HG03045 (cell line): ENCODE data around the gene POLN.

Source experiments
- ATAC-seq: cut with Tn5 transposase; IDR thresholded peaks from one replicate; pipeline ENCODE4 v1.9.1; 2021; ENCODE audit warnings: mild to moderate bottlenecking, moderate library complexity; ENCODE audit not compliant: unreplicated experiment

Gene POLN

DNA sequence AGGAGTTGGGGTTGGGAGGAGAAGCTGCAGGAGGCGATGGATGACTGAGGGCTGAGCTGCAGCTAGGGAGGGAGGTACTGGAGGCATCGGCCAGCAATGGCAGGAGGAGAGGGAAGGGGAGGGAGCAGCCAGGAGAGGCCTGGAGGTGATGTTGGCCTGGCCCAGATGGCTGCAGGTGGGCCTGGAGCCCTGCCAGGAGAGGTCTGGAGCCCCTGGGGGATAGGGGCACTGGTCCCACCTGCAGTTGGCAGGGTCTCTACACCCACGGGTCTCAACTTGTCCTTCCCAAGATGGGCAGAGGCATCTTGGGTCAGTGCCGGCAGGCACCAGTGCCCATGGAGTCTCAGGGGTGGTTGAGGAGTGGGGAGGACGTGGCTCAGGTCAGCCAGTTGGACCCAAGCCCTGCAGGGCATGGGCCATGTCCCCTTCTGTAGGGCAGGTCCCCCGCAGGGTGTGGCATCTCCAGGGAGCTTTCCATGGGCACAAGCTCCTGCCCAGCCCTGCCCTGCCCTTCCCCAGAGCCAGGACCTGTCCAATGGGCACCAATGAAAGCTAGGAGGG, 22.6 kb upstream of the POLN start:
- ATAC-seq = no peak

DNA sequence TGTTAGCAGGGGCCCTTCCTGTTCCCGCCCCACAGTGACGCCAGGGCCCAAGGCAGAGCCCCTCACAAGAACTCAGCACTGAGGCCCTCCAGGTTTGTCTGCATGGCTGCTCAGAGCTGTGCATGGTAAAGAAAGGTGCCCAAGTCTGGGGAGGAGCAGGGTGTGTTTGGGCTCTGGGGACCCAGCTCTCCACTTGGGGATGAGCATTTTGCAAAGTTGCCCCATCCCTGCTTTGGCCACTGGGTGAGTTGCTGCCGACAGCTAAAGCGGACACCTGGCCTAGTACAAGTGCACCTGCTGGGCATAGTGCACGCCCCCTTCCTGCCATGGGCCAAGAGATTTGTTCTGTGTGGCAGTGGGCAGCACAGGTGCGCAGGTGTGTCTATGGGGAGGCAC, 22.0 kb upstream of the POLN start:
- no peak for ATAC-seq

DNA sequence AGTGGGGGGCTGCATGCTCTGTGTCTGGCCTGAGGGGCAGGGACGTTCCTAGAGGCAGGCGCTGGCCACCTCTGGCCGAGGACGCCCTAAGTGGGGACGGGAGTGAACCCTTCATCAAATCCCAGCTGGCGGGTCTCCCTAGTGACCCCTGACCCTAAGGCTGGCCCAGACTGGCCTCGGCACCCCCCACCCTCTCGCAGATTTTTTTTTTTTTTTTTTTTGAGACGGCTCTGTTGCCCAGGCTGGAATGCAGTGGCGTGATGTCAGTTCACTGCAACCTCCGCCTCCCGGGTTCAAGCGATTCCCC, 21.0 kb upstream of the POLN start:
- no peak for ATAC-seq

DNA sequence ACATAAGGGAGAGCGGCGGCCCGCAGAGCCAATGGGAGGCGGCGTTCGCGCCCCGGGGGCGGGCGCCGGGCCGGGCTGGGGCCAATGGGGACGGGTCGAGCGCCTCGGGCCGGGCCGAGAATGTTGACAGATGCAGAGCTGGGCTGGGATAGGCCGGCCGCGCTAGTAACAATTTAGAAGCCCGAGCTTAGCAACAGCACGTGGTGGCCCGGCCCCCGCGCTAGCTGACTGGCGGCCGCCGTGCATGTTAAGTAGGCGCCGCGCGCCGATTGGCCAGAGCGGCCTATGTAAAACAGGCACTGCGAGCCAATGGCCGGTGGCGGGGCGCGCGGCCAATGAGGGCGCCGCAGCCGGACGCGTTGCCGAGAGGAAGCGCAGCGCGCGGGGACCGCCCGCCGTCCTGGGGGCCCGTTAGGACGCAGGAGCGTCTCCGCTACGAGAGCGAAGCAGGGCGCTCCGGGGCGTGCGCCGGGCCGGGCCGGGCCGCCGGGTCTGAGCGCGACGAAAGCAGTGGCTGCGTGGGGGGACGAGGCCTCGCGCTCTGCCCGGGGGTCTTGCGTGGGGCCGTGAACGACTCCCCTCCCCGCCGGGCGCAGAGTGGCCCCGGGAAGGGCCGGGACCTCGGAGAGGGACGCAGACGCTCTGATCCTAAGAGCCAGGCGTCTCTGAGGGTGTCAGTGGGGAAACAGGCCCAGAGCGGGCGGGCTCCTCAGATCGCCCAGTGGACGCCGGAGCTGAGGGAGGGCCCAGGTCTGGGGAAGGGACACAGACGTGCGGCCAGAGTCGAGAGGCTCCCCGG, 20.4 kb upstream of the POLN start:
- peak; percentile 90 for ATAC-seq

DNA sequence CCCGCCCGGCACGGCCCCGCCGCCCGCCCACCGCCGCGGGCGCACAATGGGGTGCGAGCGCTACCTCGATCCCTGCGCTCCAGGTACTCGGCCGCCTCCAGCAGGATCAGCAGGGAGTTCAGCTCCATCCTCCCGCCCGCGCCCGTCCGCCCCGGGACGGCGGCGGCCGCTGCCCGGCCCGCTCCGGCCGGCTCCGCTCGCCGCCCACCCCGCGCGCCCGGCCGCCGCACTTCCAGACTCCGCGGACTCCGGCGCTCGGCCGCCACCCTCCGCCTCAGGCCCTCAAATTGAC, 19.9 kb upstream of the POLN start, which contains the start of gene MXD4:
Gene MXD4, minus strand, starts transcription at position 257 of the 292 bp plus-strand sequence. Its CDS starts 129 bp downstream, at position 128.
- ATAC-seq = peak; percentile 1

DNA sequence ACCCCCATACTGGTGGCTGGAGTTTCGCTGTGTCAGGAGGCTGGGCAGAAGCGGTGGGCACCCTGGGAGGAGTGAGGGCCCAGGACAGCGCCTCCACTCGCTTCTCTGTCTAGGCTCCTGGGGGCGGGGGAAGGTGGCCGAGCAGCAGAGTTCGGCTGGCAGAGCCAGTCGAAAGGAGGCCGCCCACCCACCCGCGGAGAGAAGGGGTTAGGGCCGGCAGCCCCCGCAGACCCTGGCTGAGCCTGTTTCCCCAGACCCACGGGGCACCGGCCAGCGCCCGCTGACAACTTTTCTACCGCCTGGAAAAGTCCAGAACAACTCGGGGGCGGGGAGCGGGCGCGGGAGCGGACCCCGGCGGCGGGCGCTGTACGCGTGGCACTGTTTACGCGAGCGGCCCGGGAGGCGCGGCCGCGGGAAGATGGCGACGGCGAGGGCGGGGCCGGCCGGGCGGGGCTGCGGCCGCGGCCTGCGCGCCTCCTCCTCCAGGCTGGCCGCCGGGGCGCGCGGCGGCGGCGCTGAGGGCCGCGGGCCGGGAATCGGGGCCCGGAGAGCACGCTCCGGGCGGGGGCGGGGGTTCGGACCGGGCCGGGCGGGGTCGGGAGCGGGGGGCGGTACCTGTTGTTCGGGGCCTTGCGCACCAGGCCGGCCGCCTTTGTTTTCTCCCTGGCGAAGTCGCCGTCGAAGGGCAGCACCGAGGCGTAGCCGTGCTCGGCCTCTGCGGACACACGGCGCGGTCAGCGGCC, 19.4 kb upstream of the POLN start:
- ATAC-seq = peak; percentile 22

DNA sequence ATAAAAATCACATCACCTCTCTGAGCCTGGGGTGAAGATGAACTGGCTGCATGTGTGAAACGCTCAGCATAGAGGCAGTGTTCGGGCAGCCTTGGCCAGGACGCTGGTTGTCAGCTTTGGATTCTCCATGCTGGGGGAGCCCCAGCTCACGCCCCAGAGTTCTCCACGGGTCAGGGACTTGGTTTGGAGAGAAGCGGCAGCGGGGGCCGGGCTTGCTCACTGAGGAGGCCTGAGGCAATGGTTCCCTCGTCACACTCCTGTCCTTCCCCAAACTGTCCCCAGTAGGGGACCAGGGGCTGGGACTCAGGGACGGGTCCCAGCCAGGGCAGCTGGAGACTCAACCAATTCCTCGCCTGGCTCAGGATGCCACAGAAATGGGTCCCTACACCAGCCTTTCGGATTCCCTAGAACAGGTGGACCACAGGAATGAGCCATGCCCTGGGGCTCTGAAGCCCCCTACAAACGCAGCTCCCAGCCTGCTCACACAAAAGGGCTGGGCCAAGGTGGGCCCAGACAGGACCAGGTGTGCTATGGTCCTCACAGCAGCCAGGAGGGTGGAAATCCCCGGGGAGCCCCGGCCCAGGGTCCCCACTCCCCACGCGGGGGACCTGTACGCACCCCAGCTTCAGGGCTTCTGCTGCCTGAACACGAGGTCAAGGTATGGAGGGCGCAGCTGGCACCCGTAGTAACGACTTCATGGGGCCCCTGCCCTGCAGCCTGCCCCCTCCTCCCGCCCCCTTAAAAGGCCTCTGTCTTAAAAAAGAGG, 18.6 kb upstream of the POLN start:
- no peak for ATAC-seq

DNA sequence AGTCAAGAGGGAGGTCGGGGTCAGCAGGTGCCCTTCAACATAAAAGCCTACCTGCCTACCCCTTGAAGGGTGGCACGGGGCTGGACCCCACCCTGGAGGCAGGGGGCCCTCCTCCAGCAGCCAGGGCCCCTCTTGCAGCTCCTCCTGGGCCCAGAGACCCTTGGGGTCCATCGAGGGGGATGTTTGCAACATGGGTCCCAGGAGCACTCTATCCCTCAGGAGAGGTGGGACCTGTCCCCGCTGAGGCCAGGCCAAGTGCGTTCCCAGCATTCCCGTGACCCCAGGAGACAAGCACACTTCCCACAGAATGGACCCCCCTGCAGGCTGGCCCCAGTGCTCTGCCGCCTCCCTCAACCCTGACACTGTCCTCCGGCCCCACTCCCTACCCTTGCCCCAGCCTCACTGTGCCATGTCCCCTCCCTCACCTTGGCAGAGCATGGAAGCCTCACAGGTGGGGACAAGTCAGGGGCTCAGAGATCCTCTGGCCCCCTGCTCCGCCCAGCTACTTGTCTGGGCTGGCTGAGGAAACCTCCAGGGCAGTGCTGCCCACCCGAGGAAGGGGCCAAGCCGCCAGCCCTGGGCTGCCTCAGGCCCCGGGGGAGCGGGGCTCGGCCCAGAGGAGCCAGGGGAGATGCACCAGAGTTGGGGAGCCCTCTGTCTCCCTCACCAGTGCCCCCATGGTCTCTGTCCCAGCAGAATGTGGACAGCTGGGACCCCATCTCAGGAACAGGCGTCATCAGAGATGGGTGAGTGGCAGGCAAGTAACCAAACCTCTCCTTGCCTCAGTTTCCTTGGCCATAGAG, 17.8 kb upstream of the POLN start:
- no peak for ATAC-seq

DNA sequence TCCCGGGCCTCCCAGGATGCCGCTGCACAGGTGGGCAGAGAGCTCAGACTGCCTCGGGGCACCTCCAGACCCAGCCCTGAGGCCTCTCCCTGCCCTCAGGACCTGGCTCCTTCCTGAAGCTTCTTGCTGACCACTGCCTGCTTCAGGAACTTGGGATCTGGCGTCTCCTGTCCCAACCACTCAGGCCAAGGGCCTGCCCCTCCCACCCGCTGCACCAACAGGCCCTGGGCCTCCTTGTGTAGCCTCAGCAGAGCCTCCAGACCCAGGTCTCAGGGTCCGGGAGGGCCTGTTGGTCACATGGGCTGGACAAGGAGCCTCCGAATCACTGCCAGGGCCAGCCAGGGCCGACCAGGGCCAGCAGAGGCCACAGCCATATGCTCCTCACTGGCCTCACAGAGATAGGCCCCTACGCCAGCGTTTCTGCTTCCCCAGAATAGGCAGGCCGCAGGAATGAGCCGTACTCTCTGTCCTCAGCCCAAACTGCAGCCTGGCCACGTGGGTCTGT, 17.2 kb upstream of the POLN start:
- no peak for ATAC-seq

DNA sequence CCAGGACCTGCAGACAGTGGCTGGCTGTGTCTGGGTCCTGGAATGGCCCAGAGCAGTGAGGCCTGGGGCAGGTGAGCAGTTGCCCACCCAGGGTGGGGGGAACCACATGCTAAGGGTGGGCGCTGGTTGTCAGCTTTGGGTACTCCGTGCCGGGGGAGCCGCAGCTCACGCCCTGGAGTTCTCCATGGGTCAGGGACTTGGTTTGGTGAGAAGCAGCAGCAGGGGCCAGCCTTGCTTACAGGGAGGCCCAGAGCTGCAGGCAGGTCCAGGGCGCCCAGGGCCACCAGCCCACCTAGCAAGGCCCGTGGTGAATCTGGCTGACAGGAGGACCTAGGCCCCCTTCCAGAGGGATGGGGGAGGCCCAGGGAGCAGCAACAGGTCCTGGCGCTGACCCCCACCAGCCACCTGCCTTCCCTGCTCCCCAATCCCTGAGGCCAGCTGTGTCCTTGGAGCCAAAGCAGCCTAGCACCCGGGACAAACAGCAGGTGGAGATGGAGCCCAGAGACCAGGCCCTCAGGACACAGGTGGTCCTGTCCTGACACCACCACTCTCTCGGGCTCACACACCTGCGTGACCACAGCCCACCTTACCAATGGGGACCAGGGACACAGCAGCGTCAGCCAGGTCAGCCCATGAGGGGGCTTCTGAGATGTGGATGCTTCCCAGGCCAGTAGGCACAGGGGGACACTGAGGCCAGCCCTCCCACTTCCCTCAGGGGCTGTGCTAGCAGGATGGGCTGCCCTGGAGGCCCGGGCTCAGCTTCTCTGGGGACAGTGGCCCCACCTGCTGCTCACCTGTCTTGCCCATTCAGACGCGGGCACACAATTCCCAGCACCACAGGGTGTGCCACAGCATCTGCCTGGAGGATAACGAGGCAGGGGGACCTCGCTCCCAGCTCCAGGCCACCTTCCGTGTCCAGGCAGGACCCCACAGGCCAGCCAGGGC, 16.4 kb upstream of the POLN start:
- ATAC-seq = no peak

DNA sequence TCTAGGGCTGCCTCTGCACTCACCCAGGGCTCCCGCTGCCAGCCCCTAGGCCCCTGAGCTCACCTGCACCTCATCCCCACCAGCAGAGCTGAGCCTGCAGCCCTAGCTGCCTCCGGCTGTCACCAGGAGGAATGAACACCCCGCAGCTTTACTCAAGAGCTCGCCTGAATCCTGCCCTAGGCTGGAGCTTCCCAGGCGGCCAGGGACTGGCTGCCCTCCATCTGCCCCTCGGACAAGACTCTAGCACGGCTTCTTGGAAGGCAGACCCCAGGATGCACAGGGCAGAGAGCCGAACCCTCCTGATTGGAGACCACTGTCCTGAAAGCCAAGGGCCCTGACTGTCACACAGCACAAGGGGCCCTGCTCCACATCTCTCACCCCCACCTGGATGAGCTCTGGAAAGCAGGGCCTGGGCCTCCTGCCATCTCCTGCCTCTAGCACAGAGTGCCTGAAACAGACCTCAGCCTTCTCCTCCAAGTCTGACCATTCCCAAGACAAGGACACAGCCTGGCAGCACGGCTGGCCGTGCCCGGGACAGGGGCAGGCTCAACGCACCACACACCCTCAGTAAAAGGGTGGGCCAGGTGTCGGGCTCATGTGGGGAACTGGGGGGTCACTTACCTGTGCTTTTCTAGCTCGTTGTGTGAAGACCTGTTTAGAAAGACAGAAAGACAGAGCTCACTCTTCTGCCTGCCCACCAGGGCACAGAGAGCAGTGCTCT, 15.6 kb upstream of the POLN start:
- no peak for ATAC-seq

DNA sequence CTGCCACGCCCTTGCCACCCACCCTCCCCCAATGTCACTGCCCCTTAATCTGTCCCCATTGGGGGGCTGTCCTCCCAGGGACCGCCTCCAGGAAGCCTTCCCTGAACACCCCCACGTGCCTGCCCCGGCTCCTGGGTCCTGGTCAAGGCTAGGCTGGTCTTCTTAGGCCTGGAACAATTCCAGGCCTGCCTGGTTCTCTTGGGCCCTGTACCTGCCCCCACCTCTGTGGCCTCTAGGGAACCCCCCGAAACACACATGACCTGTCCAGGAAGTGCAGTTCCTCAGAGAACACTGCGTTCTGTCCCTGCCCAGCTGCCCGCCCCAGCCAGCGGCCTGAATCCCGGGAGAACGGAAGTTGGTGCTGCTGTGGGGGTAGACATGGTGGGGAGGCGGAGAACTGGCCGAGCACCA, 14.9 kb upstream of the POLN start:
- no peak for ATAC-seq

DNA sequence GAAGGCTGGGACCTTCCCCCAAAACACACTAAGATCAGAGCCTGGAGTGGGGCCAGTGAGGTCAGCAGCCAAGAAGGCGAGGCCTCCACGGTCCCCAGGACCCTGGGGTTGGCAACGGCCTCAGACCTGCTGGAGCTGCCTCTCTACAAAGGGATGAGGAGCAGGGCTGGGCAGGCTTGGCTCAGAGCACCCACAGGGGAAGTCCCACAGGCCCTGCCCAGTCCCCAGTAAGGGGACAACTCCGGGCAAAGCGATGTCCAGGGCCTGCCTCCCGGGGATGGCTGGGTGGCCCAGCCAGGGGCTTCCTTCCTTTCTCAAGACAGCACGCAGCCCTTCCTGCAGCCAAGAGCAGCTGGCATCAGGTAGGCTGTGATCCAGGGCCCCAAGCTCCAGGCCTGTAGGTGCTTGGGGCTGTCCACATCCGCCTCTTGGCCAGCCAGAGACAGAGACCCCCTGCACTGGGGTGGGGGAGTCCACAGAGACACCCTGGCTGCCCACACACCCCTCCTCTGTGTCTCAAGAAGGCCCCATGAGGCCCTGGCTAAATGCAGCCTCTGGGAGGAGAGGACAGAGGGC, 14.3 kb upstream of the POLN start:
- ATAC-seq = no peak

DNA sequence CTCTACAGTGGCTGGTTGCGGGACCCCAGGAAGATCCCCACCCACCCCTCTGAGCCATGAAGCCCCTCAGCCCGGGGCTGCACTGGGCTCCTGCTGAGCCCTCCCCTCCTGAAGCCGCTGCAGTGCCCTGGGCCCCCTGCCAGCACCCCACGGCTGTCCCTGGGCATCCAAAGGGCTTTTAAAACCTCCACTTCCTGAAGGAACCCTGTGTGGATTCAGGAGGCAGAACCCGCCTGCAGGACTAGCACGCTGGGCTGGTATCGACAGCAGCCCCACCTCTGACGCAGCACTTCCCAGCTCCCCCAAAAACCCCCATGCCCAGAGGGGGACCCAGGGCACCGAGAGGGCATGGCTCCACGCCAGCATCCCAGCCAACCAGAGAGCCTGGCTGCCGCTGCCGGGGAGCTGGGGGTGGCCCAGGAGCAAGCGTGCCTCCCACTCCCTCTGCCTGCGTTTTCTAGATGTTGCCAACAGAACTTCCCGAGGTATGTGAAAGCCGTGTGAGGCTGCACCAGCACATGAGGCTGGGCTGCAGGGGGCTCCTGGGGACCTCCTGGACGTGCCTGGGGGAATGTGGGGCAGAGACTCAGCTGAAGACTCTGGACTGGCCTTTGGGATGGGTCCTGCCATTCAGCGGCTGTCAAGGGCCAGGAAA, 13.7 kb upstream of the POLN start:
- ATAC-seq = no peak

DNA sequence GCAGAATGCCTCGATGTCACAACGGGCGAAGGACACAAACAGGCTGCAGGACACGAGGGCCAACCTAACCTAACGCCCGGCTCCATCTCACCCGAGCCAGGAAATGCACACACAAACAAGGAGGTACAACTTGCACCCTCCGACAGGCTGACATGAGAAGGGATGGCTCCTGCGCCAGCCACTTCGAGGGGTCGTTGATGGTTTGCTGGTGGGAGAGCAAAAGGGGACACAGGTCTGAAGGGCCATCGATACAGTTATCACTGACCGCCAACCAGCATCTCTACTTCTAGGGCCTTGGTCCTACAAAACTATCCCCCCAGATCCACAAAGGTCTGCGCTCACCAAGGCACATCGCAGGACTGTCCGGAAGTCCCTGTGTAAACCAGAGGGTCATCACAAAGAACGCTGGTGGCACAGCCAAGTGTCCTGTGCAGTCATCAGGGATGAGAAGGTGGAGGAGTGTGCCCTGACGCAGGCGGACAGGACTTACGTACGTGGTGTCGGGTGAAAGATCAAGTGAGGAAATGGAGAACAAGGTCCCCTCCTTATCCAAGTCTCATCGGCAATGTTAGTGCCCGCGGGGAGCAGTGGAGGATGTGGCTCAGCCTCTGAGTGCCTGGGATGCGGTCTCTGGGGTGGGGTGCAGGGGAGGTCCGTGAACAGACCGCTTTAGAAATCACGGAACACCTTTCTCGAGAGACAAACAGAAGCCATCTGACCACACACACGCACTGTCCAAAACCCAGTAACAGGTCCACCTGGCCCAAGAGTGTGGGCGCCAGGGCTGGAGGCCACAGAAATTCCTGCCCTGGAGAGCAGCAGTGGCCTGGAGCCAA, 13.0 kb upstream of the POLN start:
- no peak for ATAC-seq

DNA sequence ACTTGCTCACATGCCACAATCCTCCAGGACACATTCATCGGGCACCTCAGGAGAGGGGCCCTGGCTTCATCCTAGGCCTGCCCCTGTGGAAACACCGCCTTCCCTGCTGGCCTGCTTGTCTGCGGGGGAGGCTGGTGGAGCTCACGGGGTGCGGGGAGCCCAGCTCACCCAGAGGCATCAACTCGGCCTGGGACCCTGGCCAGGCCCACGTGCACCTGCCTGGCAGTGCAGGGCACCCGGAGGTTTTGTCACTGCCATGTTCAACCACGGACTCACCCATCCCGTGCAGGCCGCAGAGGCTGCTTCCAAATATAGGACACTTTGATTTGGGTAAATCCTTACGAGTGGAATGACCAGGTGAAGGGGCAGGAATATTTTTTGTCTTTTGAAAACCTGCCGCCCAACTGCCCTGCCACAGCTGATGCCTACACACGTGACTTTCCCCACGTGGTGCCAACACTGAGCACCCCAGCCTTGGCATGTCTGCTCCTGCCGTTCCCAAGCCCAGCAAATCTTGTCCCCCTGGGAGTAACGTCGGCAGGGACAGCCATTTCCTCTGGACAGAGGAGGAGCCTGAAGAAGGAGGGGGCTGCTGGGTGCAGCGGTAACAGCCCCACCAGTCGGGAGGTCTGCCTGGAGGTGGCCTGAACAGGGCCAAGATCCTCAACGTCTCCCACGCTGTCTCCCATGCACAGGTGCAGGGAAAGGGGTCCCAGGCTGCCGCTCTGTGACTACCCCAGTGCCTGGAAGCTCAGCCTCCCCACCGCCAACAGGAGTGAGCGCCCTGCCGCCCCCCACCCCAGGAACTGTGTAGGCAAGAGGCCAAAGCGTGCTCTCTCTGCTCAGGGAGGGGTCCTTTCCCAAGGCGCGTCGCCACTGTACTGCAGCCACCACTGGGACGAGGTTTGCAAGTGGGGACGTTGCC, 11.5 kb upstream of the POLN start:
- no peak for ATAC-seq
